Erythroblast (primary cell): ENCODE measurements around the gene ACTBL2.

Source experiments
- DNase-seq, 2 experiments: peaks; one replicate each; lab custom pipeline; 2025; lab: John Stamatoyannopoulos, UW
- GATA1 ChIP-seq: IDR thresholded peaks from 2 replicates; pipeline ENCODE4 v1.6.1; 2011; ENCODE audit warnings: low read depth, mild to moderate bottlenecking, control low read depth, low read length, moderate library complexity
- POLR2A ChIP-seq: IDR thresholded peaks from 2 replicates; pipeline ENCODE4 v1.6.1; 2011; ENCODE audit warnings: mild to moderate bottlenecking, low read length

ACTBL2 gene

DNA sequence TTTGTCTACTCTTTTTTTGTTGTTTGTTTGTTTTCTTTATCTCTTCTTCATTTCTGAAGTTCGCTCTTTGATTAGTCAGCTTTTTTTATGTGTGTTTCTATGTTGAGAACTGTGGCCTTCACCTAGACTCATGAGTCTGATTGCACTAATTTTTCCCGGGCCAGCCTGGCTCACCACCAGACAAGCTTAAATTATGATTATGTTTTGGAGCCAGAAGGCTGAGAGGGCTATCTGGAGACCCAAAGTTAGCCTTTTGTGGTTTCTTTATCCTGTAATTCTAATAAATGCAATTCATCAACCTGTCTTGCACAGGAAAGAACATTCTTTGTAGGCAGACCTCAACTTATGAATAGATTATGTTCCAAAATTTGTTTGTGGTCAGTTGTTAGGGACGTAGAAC lies 20.8 kb upstream of the ACTBL2 start:
- DNase-seq, result no peak
- TF ChIP-seq POLR2A, result no peak
- no peak for TF ChIP-seq GATA1

DNA sequence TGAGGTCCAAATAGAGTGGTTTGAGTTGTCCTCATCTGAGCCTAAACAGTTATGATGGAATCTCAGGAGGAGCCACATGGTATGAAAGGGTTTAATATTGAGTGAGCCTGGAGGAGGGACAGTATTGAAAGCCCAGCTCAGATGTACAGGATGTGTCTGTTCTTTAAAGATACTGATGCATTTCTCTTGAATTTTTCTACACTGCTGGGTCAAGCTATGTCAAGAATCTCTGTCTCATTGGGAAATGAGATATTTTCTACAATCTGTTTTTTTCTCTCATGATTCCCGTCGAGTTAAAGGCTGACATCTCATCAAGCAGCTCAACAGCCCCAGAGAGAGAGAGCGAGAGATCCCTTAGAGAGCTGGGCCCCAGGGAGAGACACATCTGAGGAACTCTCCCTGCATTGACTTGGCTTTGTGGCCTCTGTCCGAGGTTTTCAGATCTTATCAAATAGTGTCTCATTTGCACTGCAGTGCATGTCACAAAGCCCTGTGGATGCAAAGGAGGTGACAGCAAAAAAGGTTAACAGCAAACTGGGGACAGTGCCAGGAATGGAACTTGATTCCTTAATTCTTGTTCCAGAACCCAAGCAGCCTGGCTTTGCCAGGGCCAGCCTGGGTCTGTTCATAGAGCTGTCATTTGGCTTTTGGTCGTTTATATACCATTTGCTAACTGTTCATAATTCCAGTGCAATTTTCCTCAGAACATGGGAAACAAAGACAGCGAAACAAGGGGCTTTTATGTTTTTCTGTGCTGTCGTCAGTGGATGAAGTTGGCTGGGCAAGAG lies 19.0 kb upstream of the ACTBL2 start:
- TF ChIP-seq GATA1 (no peak), POLR2A (no peak)

DNA sequence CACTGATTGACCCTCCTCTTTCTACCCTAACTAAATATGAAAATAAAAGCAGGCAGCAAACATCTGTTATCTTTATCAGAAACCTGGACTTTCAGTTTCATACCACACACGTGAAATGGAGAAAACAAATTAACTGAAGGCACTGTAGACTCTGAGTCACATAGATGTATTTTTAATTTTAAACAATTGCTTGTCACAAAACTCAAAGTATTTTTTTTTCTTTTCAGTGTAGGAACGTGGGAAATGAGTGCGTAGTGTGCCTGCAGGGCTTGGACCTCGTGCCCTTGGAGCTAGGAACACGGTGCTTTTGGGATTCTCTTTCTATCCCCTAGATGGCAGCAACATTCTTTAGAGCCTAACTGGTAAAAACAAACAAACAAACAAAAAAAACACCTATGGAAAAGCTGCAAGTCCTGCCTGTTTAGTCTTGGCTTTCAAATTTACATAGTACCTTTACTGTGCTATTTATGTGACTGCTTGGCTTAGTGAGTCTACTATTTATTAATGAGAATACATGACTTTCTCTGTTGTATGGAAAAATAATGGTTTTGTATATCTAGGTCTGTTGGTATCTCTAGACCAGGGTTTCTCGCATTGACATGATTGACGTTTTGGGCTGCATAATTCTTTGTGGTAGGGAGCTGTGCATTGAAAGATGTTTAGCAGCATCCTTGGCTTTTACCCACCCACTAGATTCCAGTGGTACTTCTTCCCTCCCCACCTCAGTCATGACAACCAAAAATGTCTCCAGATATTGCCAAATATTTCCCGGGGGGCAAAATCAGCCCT lies 16.8 kb upstream of the ACTBL2 start:
- no peak for TF ChIP-seq GATA1
- peak; percentile 41 to 62 for DNase-seq

More for the DNA sequence above, 19.0 kb upstream of the ACTBL2 start:
- no peak for DNase-seq

DNA sequence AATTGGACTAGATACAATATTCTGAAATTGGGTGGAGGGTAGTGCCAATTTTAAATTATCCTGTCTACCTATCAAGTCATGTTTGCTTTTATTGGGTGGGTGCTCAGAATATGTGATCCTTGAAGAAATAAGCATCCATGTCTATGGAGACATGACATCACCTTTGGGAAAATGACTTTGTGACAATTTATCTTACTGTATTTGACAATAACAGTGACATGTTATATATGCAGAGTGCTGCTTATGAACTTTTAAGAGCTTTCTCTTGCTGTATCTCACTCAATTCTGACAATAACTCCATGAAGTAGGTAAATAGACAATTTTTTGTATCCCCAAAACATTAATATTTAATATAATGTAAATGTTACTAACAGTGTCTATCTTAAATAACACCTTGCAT lies 15.1 kb upstream of the ACTBL2 start:
- no peak for DNase-seq
- TF ChIP-seq POLR2A (no peak), GATA1 (no peak)

DNA sequence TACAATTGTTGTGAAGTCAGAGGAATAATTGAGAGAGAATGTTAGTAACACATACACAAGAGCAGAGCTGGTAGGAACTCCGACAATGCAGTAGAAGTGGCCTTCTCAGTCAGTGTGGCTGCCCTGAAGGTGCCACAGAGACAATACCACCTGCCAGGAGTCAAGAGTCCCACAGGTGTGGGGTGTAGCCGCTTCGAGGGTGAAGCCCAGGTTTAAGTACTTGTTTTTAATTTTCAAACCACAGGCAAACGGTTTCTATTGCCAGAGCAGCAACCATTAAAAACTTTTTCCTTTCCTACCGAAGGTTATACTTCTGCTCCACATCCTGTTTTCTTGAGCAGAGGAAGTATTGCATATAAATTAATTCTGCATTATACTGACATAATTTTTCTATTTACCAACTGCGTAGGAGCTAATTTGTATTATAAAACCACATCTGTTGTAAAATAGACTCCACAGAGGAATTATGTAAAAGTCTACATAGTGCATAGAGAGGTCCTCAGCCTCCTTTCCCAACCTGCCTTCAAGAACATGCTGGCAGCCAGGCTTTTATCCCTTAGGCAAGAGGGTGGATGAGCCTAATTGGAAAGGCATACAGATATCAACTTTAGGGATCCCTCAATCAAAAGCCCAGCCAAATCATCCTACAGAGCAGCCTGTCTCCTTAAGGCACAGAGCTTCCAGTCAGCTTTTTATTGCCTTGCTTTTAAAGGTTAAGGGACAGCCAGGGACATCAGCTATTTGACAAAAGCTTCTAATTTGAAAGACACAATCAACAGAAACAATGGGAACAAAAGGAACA lies 12.9 kb upstream of the ACTBL2 start:
- no peak for DNase-seq

DNA sequence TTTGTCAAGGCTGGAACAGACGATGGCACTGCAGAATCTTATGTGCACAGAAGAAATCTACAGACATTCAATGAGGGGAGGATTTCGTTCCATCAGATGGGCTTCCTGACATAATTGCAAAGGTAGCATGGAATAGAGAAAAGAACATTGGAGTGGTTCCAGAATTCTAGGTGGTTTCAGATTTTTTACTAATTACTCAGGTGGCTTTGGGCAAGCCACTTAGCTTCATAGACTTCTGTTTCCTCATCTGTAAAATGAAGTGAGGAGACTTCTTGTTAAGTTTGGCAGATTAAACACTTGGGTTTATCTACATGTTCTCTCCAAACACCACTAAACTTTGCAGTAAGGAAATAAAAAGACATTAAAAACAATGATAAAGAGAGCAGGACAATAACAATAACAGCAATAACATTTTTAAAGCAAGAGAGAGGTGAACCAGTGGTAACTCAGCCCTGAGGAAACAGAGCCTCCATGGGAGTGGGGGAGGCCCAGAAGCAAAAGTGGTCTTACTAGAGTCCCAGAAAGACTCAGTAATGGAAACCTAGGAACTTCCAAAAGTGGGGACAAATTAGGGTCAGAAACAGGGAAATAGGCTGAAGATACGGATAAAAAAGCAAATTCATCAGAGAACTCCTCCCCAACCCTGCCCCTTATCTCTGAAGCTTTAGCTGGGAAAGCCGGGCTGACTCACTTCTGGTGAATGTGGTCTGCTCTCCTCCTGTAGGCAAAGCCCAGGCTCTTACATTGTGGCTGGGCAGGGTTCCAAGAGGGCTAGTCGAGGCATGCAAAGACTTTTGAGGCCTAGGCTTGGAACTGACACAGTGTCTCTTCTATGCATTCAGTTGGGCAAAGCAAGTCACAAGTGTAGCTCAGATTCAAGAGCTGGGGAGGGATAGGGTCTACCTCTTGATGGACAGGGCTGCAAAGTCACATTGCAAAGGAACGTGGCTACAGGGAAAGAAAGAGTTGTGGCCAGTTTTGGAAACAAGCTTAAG lies 11.8 kb upstream of the ACTBL2 start:
- DNase-seq, result peak; percentile 62 to 86
- no peak for TF ChIP-seq GATA1
- no peak for TF ChIP-seq POLR2A

More for the DNA sequence above, 12.9 kb upstream of the ACTBL2 start:
- TF ChIP-seq POLR2A (no peak), GATA1 (no peak)

DNA sequence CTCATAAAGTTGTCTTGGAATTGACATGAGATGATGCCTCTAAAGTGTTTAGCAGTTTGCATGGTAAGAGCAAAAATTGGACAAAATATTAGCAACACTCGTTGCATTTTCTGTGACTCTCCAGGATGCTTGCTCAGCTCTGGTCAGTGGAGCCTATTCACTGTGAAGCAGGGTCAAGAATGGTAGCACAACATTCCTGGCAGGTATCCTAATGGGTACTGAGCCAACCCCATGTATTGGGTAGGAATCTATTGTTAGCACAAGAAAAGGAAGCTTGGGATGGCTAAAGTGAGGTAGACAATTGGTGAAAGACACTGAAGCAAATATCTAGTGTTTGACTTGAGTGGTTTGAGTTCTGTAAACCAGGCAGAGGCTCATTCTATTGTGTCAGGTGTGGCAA lies 10.4 kb upstream of the ACTBL2 start:
- no peak for DNase-seq
- no peak for TF ChIP-seq GATA1
- no peak for TF ChIP-seq POLR2A

DNA sequence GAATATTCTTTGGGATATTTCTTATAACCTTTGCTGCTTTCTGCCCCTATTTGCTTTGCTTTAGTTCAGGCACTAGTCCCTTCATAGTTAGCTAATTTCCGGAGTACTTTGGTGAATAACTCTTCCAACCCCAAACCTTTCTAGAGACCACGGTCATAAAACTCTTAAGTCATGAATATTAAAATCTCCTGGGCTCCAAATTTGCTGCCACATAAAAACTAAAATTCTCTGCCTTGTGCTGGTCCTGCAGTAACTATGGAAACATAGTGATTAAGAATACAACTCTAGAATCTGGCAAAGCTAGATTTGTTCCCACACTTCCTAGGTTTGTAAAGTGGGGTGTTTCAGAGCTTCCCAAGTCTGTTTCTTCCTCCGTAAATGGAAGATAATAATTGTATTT lies 10.0 kb upstream of the ACTBL2 start:
- no peak for DNase-seq
- TF ChIP-seq POLR2A (no peak), GATA1 (no peak)

DNA sequence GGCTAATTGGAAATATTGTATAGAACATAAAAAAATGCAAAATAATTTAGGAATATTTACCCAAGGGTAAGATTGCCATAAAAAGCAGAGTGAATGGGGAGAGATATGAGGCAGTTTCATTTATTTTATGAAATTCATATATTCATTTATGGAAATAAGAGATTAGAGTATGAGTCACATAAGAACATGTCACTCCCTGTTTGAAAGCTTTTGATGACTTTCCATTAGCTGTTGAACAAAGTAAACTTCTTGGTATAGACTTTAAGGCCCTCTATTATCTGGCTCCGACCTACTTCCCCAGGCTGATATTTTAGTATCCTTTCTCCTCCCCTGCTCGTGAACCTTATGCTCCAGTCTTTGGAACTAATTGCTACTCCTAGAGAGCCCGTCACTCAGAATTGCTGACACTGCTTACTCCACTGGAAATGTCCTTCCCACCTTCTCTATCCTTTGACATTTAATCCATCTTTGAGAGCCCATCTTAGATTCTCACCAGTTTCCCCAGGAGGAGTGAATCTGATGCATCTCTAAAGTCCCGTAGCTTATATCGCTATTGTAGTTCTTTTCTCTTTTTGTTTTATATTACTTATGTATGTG lies 8.9 kb upstream of the ACTBL2 start:
- DNase-seq, result no peak
- TF ChIP-seq POLR2A (no peak), GATA1 (no peak)

DNA sequence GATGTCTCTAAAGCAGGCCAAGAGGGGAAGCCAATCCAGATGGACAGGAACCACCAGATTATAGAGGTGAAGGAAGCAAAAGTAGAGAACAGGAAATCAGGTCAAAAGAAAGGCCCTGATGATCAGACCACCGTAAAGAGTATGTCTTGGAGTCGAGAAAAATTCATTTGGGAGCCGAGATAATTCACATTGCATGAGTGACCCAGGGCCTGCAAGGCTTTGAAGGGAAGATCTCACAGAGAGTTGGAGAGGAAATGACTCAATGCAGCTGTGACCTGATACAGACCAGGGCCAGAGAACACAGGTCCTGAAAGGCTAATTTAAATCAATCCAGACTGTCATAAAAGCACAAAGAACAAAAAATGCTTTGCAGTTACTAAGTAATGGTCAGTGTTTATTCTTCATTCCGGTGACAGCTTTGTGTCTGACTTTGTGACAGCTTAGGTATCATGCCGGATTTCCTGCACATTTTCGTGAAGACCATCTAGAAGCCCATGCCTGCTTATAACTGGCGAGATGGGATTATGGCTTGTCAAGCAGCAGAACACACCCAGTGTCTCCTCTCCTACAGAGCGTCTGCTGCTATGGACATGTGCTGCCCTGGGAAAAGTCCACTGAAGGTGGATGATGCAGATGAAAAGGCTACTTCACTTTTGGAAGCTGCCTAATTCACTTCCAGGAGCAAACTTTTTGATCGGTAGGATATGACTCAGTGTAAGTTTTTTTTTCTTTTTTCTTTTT lies 5.8 kb upstream of the ACTBL2 start:
- no peak for TF ChIP-seq GATA1
- TF ChIP-seq POLR2A, result no peak
- DNase-seq, result no peak

DNA sequence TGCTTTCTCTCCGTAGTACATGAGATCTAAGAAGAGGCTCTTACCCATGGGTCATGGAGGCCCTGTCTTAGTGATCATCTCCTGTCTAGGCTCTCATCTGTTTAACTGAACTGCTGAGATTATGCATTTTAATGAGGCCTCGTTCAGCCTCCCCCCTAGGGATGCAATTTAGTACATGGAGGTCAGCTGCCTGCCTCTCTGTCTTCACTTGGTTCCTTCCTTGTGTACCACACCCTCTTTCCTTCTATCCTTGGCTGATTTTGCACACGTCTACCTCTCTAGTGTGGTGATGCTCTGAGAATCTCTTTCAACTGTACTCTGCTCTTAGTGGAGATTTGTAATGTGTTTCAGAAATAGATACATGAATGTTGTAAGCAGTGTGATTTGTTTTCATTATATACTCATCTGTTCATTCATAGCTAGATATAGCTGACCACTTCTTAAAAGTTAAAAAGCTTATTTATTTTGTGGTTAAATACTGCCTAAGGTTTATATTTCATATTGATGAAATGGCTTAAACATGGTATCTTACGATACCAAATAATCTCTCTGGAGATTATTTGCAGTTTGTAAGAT lies 3.5 kb upstream of the ACTBL2 start:
- no peak for DNase-seq
- TF ChIP-seq GATA1 (no peak), POLR2A (no peak)

DNA sequence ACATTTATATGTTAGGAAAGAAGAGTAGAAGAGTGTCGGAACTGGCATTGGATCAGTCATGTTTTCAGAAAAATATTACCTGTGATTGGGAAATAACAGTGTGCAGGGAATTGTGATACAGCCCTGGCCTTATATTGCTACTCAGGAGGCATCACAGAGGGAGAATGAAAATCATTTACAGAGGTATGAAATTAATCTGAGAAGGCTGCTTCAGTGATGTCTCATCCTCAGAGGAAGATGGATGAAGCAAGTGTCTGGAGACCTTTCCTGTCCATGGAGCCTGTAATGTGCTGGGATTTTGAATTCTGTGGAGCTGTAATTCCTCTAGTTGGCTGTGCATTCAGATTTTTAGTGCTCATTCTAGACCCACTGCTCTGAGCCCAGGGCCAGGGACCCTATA lies 3.8 kb downstream of the ACTBL2 start:
- DNase-seq, result no peak
- TF ChIP-seq GATA1 (no peak), POLR2A (no peak)

DNA sequence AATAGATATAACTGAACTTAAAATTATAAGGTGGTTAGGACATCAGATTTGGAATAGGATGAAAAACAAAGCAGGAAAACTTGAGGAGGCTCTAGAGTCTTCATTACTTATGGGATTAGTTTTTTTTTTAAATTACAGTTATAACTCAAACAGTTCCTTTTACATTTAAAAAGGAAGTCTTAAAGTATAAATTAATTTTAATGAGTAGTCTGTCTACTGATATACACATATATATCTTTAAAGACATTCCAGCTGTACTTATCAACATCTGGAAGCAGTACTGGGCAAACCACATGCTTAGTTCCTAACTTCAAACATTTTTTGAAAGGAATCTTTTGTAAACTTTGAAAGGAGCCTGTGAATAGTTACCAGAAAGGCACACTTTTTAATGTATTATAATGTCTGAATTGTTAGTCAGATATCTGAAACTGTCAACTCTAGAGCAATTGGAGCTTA lies 6.0 kb downstream of the ACTBL2 start:
- no peak for TF ChIP-seq GATA1
- no peak for TF ChIP-seq POLR2A
- DNase-seq, result no peak
